Stimulated activated CD4-positive, alpha-beta T cell treated with anti-CD3 and anti-CD28 coated beads, Interleukin-12 subunit alpha, Interleukin-12 subunit beta, amount 100 ng/mL, for 4 hours (primary cell): Measurements from ENCODE around the gene TREML4.

ENCODE experiments used
- DNase-seq: peaks from one replicate; pipeline ENCODE4 v3.0.0-alpha.2; 2020

TREML4 gene

GRCh38 chr6:41288030-41288753, 60.0 kb downstream of the TREML4 start:
- DNase-seq: no peak
